WI38 (cell line): ENCODE data around the gene TMEM222.

Experiments
- H3K4me3 ChIP-seq: 2 replicates; pipeline ENCODE4 v1.5.1; 2011; ENCODE audit warnings: low read depth, mild to moderate bottlenecking, control low read depth, low read length
- CTCF ChIP-seq: IDR thresholded peaks from 2 replicates; pipeline ENCODE4 v1.5.1; 2012; ENCODE audit warnings: low read depth, mild to moderate bottlenecking, control low read depth, low read length

TMEM222 gene

GRCh38 chr1:27349784-27350662, 28.1 kb downstream of the TMEM222 start:
- H3K4me3 ChIP-seq = peak overlapping the region; percentile 53
- TF ChIP-seq CTCF = no peak

- no peak for TF ChIP-seq CTCF
- H3K4me3 ChIP-seq = no peak overlapping the region
These were observed 28.9 kb downstream of the TMEM222 start for GRCh38 chr1:27350663-27351540.

- H3K4me3 ChIP-seq = no peak overlapping the region
- no peak for TF ChIP-seq CTCF
These were observed 29.7 kb downstream of the TMEM222 start for GRCh38 chr1:27351541-27352107.

DNA sequence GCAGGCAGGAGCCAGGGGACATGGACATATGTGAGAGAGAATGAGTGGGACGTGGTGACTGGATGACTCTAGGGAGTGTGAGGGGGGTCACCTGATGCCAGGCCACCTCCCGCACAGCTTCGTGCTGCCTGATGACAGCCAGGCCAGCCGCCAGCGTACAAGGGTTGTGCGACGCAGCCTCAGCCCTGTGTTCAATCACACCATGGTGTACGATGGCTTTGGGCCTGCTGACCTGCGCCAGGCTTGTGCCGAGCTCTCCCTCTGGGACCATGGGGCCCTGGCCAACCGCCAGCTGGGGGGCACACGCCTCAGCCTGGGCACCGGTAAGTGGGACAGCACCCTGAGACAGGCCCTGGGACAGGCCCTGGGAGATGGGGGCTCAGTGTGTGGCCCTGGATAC, 31.2 kb downstream of the TMEM222 start:
- no peak for TF ChIP-seq CTCF
- H3K4me3 ChIP-seq = no peak overlapping the region

DNA sequence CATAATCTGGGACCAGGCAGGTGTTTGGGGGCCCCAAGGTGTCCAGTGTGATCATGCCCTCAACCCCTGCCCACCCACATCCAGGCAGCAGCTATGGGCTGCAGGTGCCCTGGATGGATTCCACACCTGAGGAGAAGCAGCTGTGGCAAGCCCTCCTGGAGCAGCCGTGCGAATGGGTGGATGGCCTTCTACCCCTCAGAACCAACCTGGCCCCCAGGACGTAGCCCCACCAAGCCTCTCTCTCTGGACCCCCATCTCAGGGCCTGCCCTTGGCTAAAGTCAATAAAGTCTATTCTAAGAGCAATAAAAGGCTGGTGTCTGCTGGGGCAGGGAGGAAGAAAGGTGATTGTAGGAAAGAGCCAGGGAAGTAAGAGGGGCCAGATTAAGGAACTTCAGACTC, 31.7 kb downstream of the TMEM222 start:
- TF ChIP-seq CTCF = no peak
- no peak overlapping the region for H3K4me3 ChIP-seq

DNA sequence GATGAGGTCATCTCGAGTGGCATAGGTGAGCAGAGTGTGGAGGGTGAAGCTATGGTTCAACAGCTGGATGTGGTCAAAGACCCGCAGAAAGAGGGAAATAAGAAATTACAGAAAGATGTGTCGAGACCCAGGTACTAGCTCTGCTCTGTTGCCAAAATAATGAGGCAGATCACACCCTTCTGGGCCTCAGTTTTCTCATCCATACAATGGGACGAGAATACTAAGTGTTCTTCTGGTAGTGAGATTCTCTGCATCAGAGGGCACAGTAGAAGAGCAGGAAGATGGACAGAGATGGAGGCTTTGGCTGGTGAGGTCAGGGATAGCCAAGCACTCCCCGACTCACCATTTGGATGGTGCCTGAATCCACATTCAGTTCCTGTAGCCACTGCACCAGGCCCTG, 33.7 kb downstream of the TMEM222 start:
- no peak for TF ChIP-seq CTCF
- H3K4me3 ChIP-seq = no peak overlapping the region

DNA sequence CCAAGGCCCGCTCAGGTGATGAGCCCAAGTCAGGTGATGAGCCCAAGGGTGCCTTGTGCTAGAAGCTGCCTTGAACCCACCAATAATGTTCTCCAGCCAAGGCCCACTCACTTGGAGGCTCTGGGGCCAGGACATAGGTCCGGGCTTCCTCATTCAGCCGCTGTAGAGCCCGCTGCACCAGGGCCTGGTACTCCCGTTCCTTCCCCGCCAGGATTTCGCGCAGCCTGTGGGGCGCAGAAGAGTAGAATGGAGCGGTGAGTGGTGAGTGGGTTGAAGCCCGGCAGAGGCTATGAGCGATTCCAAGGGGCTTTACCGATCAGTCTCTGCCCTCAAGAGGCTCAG, 34.3 kb downstream of the TMEM222 start:
- no peak overlapping the region for H3K4me3 ChIP-seq
- TF ChIP-seq CTCF = no peak
